Fibroblast of villous mesenchyme (primary cell): ENCODE results near the gene MAPK1. TPM values are rescaled to one million over a fixed set of nuclear protein-coding genes. Genes with fewer than 3 reads are reported as not detected.
"Not testable (repeated sequence)": the region's sequence is repeated elsewhere in the genome, so short reads cannot be mapped to it uniquely, and the experiment has no call there.

Experiments
- DNase-seq: peaks from one replicate; pipeline ENCODE4 v3.0.0-alpha.2; 2010; ENCODE audit warnings: low read depth
- H3K4me3 ChIP-seq: 2 replicates; pipeline ENCODE4 v1.5.1; 2011; ENCODE audit warnings: low read depth, mild to moderate bottlenecking, low read length
- CTCF ChIP-seq: IDR thresholded peaks from 2 replicates; pipeline ENCODE4 v1.5.1; 2012; ENCODE audit warnings: low read depth, mild to moderate bottlenecking, low read length; ENCODE audit not compliant: insufficient read depth
- total RNA-seq: library from RNA; depleted of rRNA; stranded (reverse); fragments of >200 nt; gene quantifications from 2 replicates; pipeline ENCODE4 v1.2.3, GENCODE V29; 2012

The MAPK1 gene
- total RNA-seq, 1 donor: 51.8 TPM

- DNase-seq: no peak
- no peak overlapping the region for H3K4me3 ChIP-seq
Measured at GRCh38 chr22:21731503-21731902, 135.9 kb downstream of the MAPK1 start.

GRCh38 chr22:21730535-21731308 is 136.7 kb downstream of the MAPK1 start:
- no peak for TF ChIP-seq CTCF
- no peak for DNase-seq
- no peak overlapping the region for H3K4me3 ChIP-seq

More at GRCh38 chr22:21731503-21731902, 135.9 kb downstream of the MAPK1 start:
- TF ChIP-seq CTCF: no peak

- not testable (repeated sequence) for DNase-seq
Measured at GRCh38 chr22:21729184-21729583, 138.3 kb downstream of the MAPK1 start.

GRCh38 chr22:21728270-21728669 is 139.2 kb downstream of the MAPK1 start:
- H3K4me3 ChIP-seq: no peak overlapping the region
- TF ChIP-seq CTCF: no peak
- no peak for DNase-seq

More at GRCh38 chr22:21729184-21729583, 138.3 kb downstream of the MAPK1 start:
- not testable (repeated sequence) for H3K4me3 ChIP-seq

GRCh38 chr22:21727768-21728167 is 139.7 kb downstream of the MAPK1 start:
- TF ChIP-seq CTCF: no peak
- no peak for DNase-seq
- H3K4me3 ChIP-seq: no peak overlapping the region

- no peak overlapping the region for H3K4me3 ChIP-seq
- DNase-seq: no peak
- no peak for TF ChIP-seq CTCF
Measured at GRCh38 chr22:21727159-21727558, 140.3 kb downstream of the MAPK1 start.

GRCh38 chr22:21726650-21727049 is 140.8 kb downstream of the MAPK1 start:
- TF ChIP-seq CTCF: peak; percentile 42
- peak; percentile 8 for DNase-seq
- no peak overlapping the region for H3K4me3 ChIP-seq
